HG03442 (cell line): Measurements from ENCODE around the gene COL23A1.

Experiments used
- ATAC-seq: cut with Tn5 transposase; IDR thresholded peaks from one replicate; pipeline ENCODE4 v1.9.1; 2021; ENCODE audit warnings: mild to moderate bottlenecking, moderate library complexity; ENCODE audit not compliant: unreplicated experiment

COL23A1 gene

DNA sequence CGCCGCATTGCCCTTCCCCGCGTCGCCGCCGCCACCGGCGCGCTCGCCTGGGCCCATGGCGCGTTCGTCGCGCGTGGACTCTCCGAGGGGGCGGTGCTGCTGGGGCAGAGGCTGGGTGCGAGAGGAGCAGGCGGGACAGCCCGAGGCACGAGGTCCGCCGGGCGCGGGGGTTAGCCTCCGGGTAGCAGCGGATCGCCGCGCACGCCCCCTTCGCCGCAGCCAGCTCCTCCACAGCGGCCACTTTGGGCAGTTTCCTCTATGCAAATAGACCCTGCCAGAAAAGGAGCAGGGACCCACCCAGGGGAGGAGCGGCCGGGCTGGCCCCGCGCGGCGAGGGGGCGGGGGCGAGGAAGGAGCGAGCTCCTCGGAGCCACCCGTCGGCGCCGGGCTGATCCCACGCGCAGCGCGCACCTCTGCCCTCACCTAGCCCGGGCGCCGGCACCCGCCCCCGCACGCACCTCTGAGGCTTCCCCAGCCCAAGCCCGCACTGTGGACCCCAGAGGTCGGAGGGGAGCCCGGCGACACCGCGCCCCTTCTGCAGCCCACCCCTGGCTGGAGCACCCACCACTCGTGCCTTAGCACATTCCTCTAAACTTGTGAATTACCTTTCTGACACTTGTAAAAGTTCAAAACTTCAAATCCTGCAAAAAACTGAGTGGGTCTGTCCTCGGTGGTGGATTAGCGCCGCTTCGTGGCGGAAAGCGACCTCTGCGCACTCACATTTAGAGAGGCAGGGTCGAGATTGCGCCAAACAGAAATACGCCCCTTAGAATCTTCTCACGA lies at the start of gene COL23A1:
COL23A1 (minus strand) TSS at position 253 of the 783 bp plus-strand sequence.
- no peak for ATAC-seq

- ATAC-seq: no peak
Observed at GRCh38 chr5:178637356-178638074, 47.3 kb upstream of the COL23A1 start.

DNA sequence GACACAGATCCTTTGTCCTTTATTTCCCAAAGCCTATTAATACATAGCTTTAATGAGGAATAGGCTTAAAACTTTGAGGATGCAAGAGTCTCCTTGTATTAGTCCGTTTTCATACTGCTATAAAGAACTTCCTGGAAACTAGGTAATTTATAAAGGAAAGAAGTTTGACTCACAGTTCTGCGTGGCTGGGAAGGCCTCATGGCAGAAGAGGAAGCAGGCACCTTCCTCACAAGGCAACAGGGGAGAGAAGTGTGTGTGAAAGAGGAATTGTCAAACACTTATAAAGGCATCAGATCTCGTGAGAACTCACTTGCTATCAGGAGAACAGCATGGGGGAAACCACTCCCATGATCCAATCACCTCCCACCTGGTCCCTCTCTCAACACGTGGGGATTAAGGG lies 42.1 kb upstream of the COL23A1 start:
- no peak for ATAC-seq

DNA sequence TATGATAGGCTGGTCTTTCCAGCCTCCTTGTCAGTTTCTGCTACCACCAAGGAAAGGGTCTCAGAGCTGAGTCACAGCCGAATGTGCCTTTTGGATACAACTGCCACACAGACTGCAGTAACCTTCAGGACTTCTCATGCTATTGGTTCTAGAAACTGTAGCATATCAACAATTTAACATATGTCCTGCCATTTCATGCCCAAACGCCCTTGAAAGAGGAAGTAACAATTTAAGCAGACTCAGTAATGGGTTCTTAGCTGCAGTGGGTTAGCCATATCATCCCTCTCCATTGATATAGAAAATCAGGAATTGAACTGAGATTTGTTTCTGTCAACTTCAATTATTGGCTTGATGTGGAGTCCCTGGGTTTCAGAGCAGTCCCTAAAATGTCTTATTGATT lies 40.8 kb upstream of the COL23A1 start:
- ATAC-seq: no peak

DNA sequence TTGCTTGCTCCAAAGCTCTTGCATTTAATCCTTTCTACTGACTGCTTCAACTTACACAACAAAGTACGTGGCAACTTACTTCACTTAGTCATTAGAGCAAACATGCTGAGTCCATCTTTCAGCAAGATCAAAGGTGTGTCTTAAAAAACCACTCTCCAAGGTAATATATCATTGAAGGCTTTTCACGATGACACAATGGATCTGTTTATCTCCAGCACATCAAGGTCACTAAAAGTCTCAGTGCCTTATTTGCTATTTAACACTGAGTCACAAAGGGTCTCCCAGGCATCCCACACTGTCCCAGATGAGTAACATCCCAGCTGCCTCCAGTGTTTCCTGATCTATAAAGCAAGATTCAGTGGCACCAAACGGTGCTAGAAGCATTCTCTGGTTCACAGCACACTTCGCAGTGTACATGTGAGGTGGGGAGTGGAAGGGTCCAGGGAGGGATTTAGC lies 40.3 kb upstream of the COL23A1 start:
- ATAC-seq: no peak

- no peak for ATAC-seq
Observed at GRCh38 chr5:178627259-178627598, 37.0 kb upstream of the COL23A1 start.

DNA sequence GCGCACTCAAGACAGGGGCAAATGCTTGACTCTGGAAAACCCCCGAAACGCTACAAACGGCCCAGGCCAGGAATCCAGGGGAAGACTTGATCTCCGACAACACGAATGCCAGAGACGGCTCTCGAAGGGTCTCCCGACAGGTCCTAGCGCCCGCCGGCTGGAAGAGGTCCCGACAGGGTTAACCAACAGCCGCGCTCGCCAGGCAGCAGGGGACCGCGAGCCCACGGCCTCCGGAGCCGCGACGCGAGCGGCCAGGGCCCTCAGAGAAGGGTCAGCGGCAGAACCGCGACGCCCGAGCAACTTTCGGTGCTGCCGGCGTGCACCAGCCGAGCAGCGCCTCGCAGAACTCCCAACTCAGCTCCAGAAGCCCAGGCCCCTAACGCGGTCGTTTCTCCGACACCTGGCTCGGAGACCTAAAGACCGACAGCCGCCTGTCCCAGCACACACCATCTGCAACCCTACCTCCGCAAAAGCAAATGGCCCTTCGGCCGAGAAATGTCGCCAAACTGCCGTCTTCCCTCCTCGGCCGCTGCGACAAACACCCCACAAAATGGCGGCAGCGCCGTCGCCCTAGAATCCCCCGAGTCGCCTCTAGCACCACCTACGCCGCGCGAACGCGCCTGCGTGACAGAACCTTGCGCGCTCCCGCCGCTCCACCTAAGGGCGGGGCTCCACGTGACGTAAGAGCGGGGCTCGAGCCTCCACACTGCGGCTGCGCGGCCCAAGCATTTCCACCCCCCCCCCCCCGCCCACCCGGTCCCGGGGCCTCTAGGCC lies 36.5 kb upstream of the COL23A1 start, which contains the start of gene CLK4:
CLK4 (minus strand) TSS at position 567 of the 775 bp plus-strand sequence. CDS start 3,634 bp downstream, outside the sequence.
- ATAC-seq: peak; percentile 76

GRCh38 chr5:178625679-178626483 lies 35.7 kb upstream of the COL23A1 start:
- ATAC-seq: peak; percentile 11

GRCh38 chr5:178624631-178625546 lies 34.7 kb upstream of the COL23A1 start:
- no peak for ATAC-seq

DNA sequence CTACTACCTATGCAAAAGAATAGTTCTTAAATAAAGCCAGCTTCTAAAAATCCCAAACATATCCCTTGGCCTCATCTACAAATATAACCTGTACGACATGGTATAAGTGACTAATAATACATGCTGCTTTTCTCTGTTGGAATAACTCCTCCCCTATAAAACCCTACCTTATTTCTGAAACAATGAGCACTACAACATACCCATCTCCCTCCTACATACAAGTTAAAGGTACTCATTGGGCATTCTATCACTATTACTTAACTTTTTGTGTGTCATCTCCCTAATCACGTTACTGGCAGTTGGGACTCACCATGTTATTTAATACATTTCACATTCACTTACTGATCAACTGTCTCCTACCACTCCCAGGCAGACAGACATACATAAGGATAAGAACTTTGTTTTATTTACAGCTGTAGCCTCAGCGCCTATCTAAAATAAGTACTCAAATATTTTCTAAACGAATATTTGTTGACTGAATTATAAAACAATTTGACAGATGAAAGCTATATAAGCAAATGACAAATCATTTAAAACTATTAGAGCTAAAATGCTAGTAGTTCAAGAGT lies 32.6 kb upstream of the COL23A1 start:
- ATAC-seq: no peak

DNA sequence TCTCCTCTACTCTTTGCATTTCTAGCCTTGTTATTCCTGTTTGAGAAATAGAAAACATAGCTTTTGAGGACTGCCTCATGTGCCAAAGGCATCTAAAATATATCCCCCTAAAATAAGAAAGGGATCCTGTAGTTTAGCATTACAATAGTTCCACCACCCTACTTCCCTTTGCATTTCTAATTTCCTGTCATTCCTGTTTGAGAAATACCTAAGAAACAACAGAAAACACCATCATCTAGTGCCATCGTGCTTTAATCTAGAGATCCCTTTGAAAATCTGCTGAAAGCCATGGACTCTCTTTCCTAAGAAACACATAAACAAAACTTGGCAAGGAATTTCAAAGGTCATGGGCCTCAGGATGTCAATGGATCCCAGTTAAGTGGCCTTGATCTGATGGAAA lies 29.2 kb upstream of the COL23A1 start:
- ATAC-seq: no peak

DNA sequence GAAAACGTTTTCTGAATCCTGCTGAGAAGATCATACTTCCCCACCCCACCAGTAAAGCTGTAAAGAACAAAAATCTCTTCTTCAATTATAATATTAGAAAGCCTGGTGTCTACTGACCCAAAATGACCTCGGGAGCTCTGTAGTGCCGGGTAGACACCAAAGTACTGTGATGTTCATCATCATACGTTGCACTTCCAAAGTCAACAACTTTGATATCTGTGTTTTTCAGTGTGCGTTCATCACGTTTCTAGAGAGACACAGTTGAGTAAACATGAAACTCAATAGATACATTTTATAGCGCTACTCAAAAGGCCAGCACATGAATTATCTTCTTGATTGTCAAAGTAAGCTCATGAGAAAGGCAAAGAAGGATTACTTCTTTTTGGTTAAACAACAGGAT lies 22.1 kb upstream of the COL23A1 start:
- ATAC-seq: no peak

GRCh38 chr5:178606269-178606668 lies 16.1 kb upstream of the COL23A1 start:
- ATAC-seq: no peak

DNA sequence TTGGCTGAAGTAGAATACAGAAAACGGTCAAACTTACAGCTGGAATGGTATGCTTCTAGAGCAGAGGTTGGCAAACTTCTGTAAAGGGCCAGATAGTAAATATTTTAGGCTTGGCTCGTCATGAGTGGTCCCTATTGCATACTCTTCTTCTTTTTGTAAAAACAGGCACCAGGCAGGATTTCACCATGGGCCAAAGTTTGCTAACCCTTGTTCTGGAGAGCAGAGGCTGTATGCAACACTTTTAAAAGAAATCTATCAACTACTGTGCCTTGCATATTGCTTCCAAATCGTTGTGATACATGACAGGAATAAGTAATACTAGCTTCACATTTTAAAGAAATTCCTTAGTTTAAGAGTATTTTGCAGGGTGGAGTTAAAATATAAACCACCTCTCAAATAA lies 15.6 kb upstream of the COL23A1 start:
- no peak for ATAC-seq

GRCh38 chr5:178602752-178603151 lies 12.6 kb upstream of the COL23A1 start:
- no peak for ATAC-seq

DNA sequence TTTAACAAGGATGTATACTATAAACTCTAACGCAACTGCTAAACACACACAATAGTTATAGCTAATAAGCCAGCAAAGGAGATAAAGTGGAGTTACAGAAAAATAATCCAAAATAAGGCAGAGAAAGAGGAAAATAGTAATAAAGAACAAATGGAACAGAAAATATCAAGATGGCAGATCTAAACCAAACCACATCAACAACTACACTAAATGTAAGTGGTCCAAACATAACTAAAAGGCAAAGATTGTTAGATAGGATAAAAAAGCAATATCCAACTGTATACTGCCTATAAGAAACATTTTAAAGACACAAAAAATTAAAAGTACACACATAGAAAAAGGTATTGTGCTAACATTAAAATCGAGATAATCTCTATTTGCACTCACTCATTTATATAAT lies 5.6 kb upstream of the COL23A1 start:
- no peak for ATAC-seq

DNA sequence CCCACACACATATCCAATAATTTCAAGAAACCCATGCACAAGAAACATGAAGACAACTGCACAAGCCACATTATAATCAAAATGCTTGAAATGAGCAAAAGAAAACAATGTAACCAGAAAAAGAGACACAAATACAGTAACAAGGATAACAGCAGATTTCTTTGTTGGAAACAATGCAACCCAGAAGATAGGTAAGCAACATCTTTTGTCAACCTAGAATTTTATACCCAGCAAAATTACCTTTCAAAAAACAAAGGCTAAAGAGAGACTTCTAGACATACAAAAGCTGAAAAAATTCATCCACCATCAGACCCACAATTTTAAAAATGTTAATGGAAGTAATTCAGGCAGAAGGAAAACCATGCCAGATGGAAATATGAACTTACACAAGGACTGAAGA lies 5.0 kb upstream of the COL23A1 start:
- ATAC-seq: no peak

DNA sequence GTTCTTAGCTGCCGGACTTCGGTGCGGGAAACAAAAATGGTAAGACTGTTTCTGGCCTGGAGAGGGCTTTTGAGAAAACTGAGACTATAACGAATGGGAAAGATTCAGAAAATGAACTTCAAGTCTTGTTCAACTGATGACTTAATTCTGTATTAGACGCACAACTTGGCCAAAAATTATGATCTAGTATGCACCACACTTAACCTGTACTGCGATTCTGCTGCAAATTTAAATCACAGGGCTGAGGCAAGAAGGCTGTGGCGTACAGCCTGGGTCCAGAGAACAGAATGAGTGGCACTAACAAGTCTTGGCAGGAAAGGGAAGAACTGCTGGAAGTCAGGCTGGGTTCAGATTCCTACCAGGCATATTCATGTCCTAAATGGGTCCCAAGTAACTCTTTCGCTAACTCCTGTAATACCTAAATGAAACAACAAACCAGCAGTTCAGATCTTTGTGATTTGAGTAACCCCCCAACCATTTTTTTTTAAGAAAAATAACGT lies 781 bp upstream of the COL23A1 start:
- ATAC-seq: no peak
